Hematopoietic multipotent progenitor cell treated with erythropoietin and hydrocortisone succinate and interleukin-3 and kit ligand, for 8 days (in vitro differentiated cells): ENCODE data around the gene LMLN.
"Not testable (repeated sequence)": the region's sequence is repeated elsewhere in the genome, so short reads cannot be mapped to it uniquely, and the experiment has no call there.

Experiments used
- DNase-seq: peaks from one replicate; pipeline ENCODE4 v3.0.0-alpha.2; 2015

LMLN gene

GRCh38 chr3:197959891-197960693 lies at the start of gene LMLN:
Gene LMLN, plus strand, starts transcription at chr3:197960217. Its CDS starts 29 bp downstream, at chr3:197960246.
- peak; percentile 97 for DNase-seq

GRCh38 chr3:197912741-197913476 lies 47.1 kb upstream of the LMLN start:
- no peak for DNase-seq

GRCh38 chr3:197913641-197914380 lies 46.2 kb upstream of the LMLN start:
- DNase-seq: no peak

GRCh38 chr3:197921429-197922275 lies 38.4 kb upstream of the LMLN start:
- DNase-seq: not testable (repeated sequence)

GRCh38 chr3:197926418-197926817 lies 33.6 kb upstream of the LMLN start:
- no peak for DNase-seq

- DNase-seq: not testable (repeated sequence)
Observed at GRCh38 chr3:197927578-197927977, 32.4 kb upstream of the LMLN start.

GRCh38 chr3:197936819-197937384 lies 23.1 kb upstream of the LMLN start:
- no peak for DNase-seq

GRCh38 chr3:197940745-197941384 lies 19.2 kb upstream of the LMLN start:
- DNase-seq: no peak

- DNase-seq: peak; percentile 73
Observed at GRCh38 chr3:197942956-197943556, 17.0 kb upstream of the LMLN start.

GRCh38 chr3:197949191-197949777 lies 10.7 kb upstream of the LMLN start:
- DNase-seq: no peak

GRCh38 chr3:197949778-197950676 lies 10.0 kb upstream of the LMLN start, which contains the start of gene RPL35A:
Gene RPL35A, plus strand, starts transcription at chr3:197950190. Its CDS starts 778 bp downstream, at chr3:197950968.
- peak; percentile 96 for DNase-seq

- no peak for DNase-seq
Observed at GRCh38 chr3:197950677-197951061, 9.3 kb upstream of the LMLN start.

- no peak for DNase-seq
Observed at GRCh38 chr3:197951392-197951990, 8.5 kb upstream of the LMLN start.

- no peak for DNase-seq
Observed at GRCh38 chr3:197952440-197952839, 7.6 kb upstream of the LMLN start.

GRCh38 chr3:197953325-197953724 lies 6.7 kb upstream of the LMLN start:
- no peak for DNase-seq

- no peak for DNase-seq
Observed at GRCh38 chr3:197953881-197954280, 6.1 kb upstream of the LMLN start.

GRCh38 chr3:197955892-197956477 lies 4.0 kb upstream of the LMLN start:
- DNase-seq: no peak

GRCh38 chr3:197956626-197956988 lies 3.4 kb upstream of the LMLN start:
- no peak for DNase-seq

GRCh38 chr3:197957790-197958133 lies 2.3 kb upstream of the LMLN start:
- DNase-seq: no peak
